Effector memory CD4-positive, alpha-beta T cell (primary cell): ENCODE measurements around the gene CELF2.

Experiments
- DNase-seq, 3 donors: peaks; one replicate each; pipeline ENCODE4 v3.0.0-alpha.2; 2020
- H3K27ac ChIP-seq: 2 replicates; pipeline ENCODE4 v1.7.0; 2013; ENCODE audit warnings: mild to moderate bottlenecking, low read length, moderate library complexity; ENCODE audit not compliant: insufficient read depth, poor library complexity, severe bottlenecking
- H3K27me3 ChIP-seq: replicated peaks from 2 replicates; pipeline ENCODE4 v1.7.0; 2013; ENCODE audit warnings: mild to moderate bottlenecking, low read length; ENCODE audit not compliant: insufficient read depth, control insufficient read depth, poor library complexity, severe bottlenecking
- H3K36me3 ChIP-seq: 2 replicates; pipeline ENCODE4 v1.7.0; 2013; ENCODE audit warnings: mild to moderate bottlenecking, low read length, moderate library complexity; ENCODE audit not compliant: control insufficient read depth, insufficient read depth
- H3K4me1 ChIP-seq: 2 replicates; pipeline ENCODE4 v1.7.0; 2013; ENCODE audit warnings: low read length, mild to moderate bottlenecking; ENCODE audit not compliant: control insufficient read depth, insufficient read depth, poor library complexity, severe bottlenecking
- H3K4me3 ChIP-seq: 2 replicates; pipeline ENCODE4 v1.7.0; 2013; ENCODE audit warnings: low read length, low read depth, mild to moderate bottlenecking; ENCODE audit not compliant: insufficient read depth, poor library complexity, severe bottlenecking
- H3K9me3 ChIP-seq: 2 replicates; pipeline ENCODE4 v1.7.0; 2013; ENCODE audit warnings: mild to moderate bottlenecking, low read length, moderate library complexity; ENCODE audit not compliant: control insufficient read depth

CELF2 gene

GRCh38 chr10:11255796-11256444 is 238.2 kb downstream of the CELF2 start:
- H3K4me3 ChIP-seq = no peak overlapping the region
- no peak for DNase-seq
- H3K27me3 ChIP-seq = no peaks in the 10 kb centered on the region
- H3K36me3 ChIP-seq = peaks cover 83% of the 10 kb centered on the region
- H3K4me1 ChIP-seq = peaks cover 8% of the 10 kb centered on the region
- no peaks in the 10 kb centered on the region for H3K9me3 ChIP-seq
- peak overlapping the region; percentile 51 for H3K27ac ChIP-seq

- Histone ChIP-seq H3K4me1 (peaks cover 8% of the 10 kb centered on the region), H3K27ac (peak overlapping the region; percentile 51), H3K4me3 (no peak overlapping the region), H3K27me3 (no peaks in the 10 kb centered on the region), H3K36me3 (peaks cover 84% of the 10 kb centered on the region), H3K9me3 (no peaks in the 10 kb centered on the region)
- DNase-seq = peak in 1 of 3 donors; percentile 16
Observed at GRCh38 chr10:11256896-11257295, 239.2 kb downstream of the CELF2 start.

- Histone ChIP-seq H3K4me1 (peaks cover 8% of the 10 kb centered on the region), H3K27ac (peak overlapping the region; percentile 27), H3K9me3 (no peaks in the 10 kb centered on the region), H3K27me3 (no peaks in the 10 kb centered on the region), H3K36me3 (peaks cover 89% of the 10 kb centered on the region), H3K4me3 (no peak overlapping the region)
- no peak for DNase-seq
Observed at GRCh38 chr10:11257440-11258090, 239.9 kb downstream of the CELF2 start.

GRCh38 chr10:11260170-11260569 is 242.5 kb downstream of the CELF2 start:
- Histone ChIP-seq H3K4me1 (peaks cover 8% of the 10 kb centered on the region), H3K27me3 (no peaks in the 10 kb centered on the region), H3K27ac (no peak overlapping the region), H3K4me3 (no peak overlapping the region), H3K9me3 (no peaks in the 10 kb centered on the region), H3K36me3 (peaks cover 75% of the 10 kb centered on the region)
- no peak for DNase-seq

GRCh38 chr10:11261143-11261542 is 243.5 kb downstream of the CELF2 start:
- Histone ChIP-seq H3K27ac (no peak overlapping the region), H3K9me3 (no peaks in the 10 kb centered on the region), H3K4me3 (no peak overlapping the region), H3K27me3 (no peaks in the 10 kb centered on the region), H3K4me1 (peaks cover 1% of the 10 kb centered on the region), H3K36me3 (peaks cover 65% of the 10 kb centered on the region)
- no peak for DNase-seq

- peaks cover 58% of the 10 kb centered on the region for H3K36me3 ChIP-seq
- H3K27me3 ChIP-seq = no peaks in the 10 kb centered on the region
- no peak for DNase-seq
- H3K27ac ChIP-seq = no peak overlapping the region
- H3K4me3 ChIP-seq = no peak overlapping the region
- H3K9me3 ChIP-seq = no peaks in the 10 kb centered on the region
- H3K4me1 ChIP-seq = peaks cover 2% of the 10 kb centered on the region
Observed at GRCh38 chr10:11261687-11262493, 244.2 kb downstream of the CELF2 start.

- H3K36me3 ChIP-seq = peaks cover 61% of the 10 kb centered on the region
- H3K4me1 ChIP-seq = peaks cover 2% of the 10 kb centered on the region
- H3K4me3 ChIP-seq = no peak overlapping the region
- DNase-seq = no peak
- H3K27me3 ChIP-seq = no peaks in the 10 kb centered on the region
- no peak overlapping the region for H3K27ac ChIP-seq
- no peaks in the 10 kb centered on the region for H3K9me3 ChIP-seq
Observed at GRCh38 chr10:11262494-11263345, 245.0 kb downstream of the CELF2 start.

- peaks cover 2% of the 10 kb centered on the region for H3K4me1 ChIP-seq
- peaks cover 56% of the 10 kb centered on the region for H3K36me3 ChIP-seq
- no peaks in the 10 kb centered on the region for H3K27me3 ChIP-seq
- DNase-seq = no peak
- no peaks in the 10 kb centered on the region for H3K9me3 ChIP-seq
- no peak overlapping the region for H3K27ac ChIP-seq
- H3K4me3 ChIP-seq = no peak overlapping the region
Observed at GRCh38 chr10:11263767-11264166, 246.1 kb downstream of the CELF2 start.

GRCh38 chr10:11264296-11265048 is 246.8 kb downstream of the CELF2 start:
- Histone ChIP-seq H3K4me1 (peaks cover 2% of the 10 kb centered on the region), H3K9me3 (no peaks in the 10 kb centered on the region), H3K27me3 (no peaks in the 10 kb centered on the region), H3K4me3 (no peak overlapping the region), H3K27ac (no peak overlapping the region), H3K36me3 (peaks cover 54% of the 10 kb centered on the region)
- DNase-seq = no peak
